Fibroblast of skin of left biceps (primary cell): ENCODE results near the gene SRGAP2B.
"Not testable (repeated sequence)": the region's sequence is repeated elsewhere in the genome, so short reads cannot be mapped to it uniquely, and the experiment has no call there.

Experiments used
- DNase-seq, 2 experiments: peaks; one replicate each; pipeline ENCODE4 v3.0.0-alpha.2; 2013; ENCODE audit warnings: low read depth in 2 of 2

Gene SRGAP2B

GRCh38 chr1:145082483-145083255, 12.5 kb downstream of the SRGAP2B start:
- not testable (repeated sequence) for DNase-seq

DNA sequence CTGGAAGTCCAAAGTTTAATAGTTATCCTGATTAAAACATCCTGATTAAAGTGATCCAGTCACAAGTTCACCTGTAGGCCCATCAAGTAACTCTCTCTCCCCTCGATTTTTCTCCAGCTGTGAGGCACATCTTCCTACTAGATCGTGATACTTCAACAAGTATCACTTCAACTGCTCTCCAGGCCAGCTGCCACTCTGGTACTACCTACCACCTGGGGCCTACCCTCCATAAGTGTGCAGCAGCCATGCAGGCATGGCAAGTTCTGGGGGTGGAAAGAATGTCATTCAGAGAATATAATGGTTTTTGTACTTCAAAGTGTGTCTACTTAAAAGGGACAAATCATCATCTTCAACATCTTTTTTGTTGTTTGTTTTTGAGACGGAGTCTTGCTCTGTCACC, 14.9 kb downstream of the SRGAP2B start:
- not testable (repeated sequence) for DNase-seq

DNA sequence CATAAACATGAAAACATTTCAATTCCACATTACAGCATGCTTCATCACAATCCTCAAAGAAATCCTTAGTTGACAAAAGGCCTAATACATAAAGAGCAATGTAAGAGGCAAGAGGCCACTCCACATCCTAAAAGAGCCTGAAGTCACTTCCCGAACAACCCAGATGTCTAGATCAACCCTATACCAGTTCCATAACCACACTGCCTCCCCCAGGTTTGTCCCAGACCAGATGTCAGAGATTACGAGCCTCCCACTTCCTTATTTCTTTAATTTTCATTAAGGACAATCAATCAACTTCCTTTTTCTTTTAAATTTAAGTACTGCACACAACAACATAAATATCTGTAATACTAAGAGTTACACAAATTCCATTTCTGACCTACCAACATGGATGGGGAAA, 15.4 kb downstream of the SRGAP2B start:
- not testable (repeated sequence) for DNase-seq

GRCh38 chr1:145078787-145079370, 16.2 kb downstream of the SRGAP2B start:
- DNase-seq: not testable (repeated sequence)

GRCh38 chr1:145077872-145078786, 17.0 kb downstream of the SRGAP2B start:
- not testable (repeated sequence) for DNase-seq

DNA sequence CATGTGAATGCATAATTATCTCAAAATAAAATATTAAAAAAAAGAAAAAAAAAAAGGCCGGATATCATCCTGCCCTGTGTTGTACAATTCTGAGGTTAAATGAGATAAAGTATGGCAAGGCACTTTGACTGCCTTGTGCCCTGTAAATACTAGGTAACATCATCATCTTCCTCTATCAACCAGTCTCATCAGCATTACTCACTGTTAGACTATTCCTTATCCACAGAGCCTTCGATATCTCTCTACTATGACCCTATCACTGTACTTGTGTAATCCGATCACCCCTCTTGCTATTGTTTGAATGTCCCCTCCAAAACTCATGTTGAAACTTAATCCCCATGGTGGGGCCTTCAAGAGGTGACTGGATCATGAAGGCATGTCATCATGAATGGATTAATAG, 18.3 kb downstream of the SRGAP2B start:
- not testable (repeated sequence) for DNase-seq

- not testable (repeated sequence) for DNase-seq
Observed at GRCh38 chr1:145074021-145074559, 21.0 kb downstream of the SRGAP2B start.

DNA sequence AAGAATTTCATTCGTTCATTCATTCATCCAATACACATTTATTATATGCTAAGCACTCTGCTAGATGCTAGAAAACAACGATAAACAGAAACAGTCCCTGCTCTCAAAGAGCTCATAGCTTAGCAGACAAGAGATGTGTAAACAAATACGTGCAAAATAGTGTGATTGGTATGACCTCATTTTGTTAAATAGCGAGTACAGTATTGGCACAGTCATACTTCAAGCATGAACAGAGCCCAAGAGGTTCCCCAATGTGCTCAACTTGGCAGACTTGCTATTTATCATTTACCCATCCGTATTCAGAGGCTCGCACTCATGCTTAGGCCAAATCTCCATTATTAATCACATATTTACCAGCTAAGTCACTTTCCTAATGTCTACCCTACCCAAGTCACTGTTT, 23.6 kb downstream of the SRGAP2B start:
- DNase-seq: not testable (repeated sequence)

- not testable (repeated sequence) for DNase-seq
Observed at GRCh38 chr1:145066486-145066885, 28.6 kb downstream of the SRGAP2B start.

DNA sequence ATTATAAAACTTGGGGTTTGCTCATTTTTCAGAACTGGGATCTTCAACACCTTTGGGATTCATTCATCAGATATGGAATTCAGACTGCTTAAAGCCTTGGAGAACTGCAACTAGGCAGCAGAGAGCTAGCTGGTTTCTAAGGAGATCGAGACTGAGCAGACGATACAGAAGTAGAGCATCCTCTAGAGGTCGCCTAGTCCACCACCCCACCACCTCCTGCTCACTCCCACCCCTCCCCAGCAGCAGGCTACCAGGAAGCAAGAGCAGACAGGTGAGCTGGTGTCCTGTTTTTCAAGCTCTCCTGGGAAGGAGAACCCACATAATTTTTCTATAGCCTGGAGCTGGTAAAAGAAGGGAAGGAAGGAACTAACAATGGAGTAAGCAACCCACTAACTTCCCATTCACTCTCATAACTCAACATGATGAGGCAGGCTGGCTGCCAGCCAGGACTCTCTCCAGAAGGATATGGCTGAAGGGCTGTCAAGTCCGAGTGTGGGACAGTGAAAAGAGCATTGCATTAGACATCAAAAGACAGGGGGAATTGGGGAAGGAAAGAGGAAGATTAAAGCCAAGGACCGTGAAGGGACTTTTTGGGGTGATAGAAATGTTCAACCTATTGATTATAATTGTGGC, 29.8 kb downstream of the SRGAP2B start:
- DNase-seq: not testable (repeated sequence)

DNA sequence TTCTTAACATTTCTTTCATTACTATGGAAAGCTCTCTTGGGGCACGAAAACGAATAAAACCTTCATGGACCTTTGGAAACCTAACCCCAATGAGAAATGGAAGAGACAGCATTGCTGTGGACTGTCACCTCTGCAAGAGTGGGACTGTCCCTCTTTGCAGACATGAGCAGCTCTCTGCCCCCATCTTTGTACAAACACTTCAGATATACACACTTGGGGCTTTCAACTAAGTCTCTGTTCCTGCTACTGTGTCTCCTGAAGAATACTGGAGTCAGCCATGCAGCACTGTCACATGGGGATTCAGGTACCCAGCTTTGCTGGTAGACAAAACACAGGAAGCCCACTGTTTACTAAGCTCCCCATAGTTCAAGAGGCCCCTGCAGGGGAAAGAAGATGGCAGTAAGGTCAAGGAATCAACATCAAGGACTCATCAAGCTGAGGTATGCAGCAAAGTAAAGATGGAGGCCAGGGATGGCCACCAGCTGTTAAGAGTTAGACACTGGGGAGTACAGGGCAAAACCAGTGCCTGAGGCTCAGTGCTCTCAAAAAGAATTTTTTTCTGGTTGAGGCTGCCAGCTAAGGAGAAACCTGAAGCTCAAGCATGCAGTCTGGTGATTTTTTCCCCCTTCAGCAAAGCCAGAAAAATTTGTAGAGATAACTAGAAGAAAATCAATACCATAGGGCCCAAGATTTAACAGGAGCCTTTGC, 31.0 kb downstream of the SRGAP2B start:
- not testable (repeated sequence) for DNase-seq

DNA sequence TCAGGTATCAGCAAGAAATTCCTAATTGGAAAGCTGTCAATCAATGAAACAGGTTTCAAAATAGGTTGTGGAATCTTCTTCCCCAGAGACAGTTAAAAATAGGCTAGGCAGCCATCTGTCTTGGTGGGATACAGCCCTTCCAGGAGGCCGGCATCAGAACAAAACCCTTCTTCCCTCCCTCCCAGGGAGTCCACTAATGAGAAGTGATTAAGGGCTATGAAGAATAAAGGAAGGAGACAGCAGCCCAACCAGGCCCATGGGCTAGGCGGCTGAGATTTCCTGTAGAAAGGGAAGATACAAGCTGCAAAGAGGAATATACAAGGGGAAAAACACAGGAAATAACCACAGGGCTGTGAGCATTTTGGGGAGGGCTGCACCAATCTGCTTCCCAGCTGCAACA, 31.8 kb downstream of the SRGAP2B start:
- not testable (repeated sequence) for DNase-seq

- DNase-seq: not testable (repeated sequence)
Observed at GRCh38 chr1:145058184-145058583, 36.9 kb downstream of the SRGAP2B start.

GRCh38 chr1:145055217-145055760, 39.8 kb downstream of the SRGAP2B start:
- DNase-seq: not testable (repeated sequence)

DNA sequence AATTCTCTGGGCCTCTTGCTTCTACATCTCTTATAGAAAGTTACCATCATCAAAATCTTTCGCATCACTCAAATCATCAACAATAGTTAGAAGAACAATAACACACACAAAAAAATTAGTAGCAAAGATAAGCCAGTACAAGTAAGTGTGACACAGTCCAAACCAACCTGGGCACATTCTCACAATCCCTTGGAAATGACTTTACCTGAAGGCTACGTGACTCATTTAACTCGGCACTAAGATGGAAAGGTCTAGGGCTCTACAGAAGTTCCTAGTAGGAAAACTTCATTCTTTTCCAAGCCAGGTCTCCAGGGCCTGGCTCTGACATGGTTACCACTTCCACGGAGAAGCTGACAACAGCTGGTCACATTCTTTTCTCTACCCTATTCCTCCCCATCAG, 41.7 kb downstream of the SRGAP2B start:
- DNase-seq: not testable (repeated sequence)

GRCh38 chr1:145052019-145052776, 42.9 kb downstream of the SRGAP2B start:
- not testable (repeated sequence) for DNase-seq

DNA sequence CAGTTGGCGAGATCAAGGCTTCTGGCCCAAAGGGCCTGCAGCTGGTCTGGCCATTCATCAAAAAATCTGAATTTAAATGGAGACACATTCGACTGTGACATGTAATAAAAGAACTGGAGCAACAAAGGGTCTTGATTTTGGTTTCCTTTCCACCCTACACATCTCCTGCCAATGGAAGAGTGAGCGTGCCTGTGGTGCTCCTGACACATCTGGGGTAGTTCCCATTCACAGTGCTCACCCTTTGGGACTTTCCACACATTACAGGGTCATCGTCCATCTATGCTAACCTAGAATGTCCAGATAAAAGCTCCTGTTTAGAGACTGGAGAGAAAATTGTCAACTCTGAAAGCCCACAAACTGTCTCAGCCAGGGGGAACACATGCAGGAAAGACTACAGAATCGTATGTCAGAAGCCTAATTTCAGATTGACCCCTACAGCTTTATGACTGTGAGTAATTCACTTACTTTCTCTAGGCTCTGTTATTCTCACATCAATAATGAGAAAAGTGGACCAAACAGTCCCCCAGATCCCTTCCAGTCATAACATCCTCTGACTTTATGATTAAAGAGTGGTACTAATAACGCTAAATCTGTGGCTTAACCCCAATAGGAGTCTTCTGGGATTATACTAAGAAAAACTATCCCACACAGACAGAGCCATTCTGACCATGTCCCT, 46.8 kb downstream of the SRGAP2B start:
- not testable (repeated sequence) for DNase-seq

GRCh38 chr1:145047553-145047952, 47.6 kb downstream of the SRGAP2B start:
- not testable (repeated sequence) for DNase-seq
